Activated T-helper 1 cell treated with anti-CD3 and anti-CD28 coated beads, Interleukin-12 subunit alpha, Interleukin-12 subunit beta, Interleukin-2, Interleukin-4 antibody, amounts not matched to agents 30 ng/mL and 10 ng/mL and 1 ng/mL, durations not matched to agents 14 hours and 24 hours and 36 hours (primary cell): ENCODE measurements around the gene CCDC137. TPM values are rescaled to one million over a fixed set of nuclear protein-coding genes. Genes with fewer than 3 reads are reported as not detected.

ENCODE experiments used
- DNase-seq: peaks from one replicate; pipeline ENCODE4 v3.0.0; 2021; ENCODE audit warnings: low spot score
- H3K27ac Mint-ChIP-seq: one replicate; pipeline ENCODE4 v1.8.0; 2021; ENCODE audit warnings: mild to moderate bottlenecking, mixed read lengths
- H3K27me3 Mint-ChIP-seq: one replicate; pipeline ENCODE4 v1.8.0; 2022; ENCODE audit warnings: mild to moderate bottlenecking, moderate library complexity, mixed read lengths; ENCODE audit not compliant: insufficient read depth
- H3K36me3 Mint-ChIP-seq: one replicate; pipeline ENCODE4 v1.8.0; 2021; ENCODE audit warnings: low read depth, mixed read lengths
- H3K4me1 Mint-ChIP-seq: one replicate; pipeline ENCODE4 v1.8.0; 2021; ENCODE audit warnings: low read depth, mixed read lengths
- H3K4me3 Mint-ChIP-seq: one replicate; pipeline ENCODE4 v1.8.0; 2021; ENCODE audit warnings: mild to moderate bottlenecking, moderate library complexity, mixed read lengths
- H3K9me3 Mint-ChIP-seq: one replicate; pipeline ENCODE4 v1.8.0; 2021; ENCODE audit warnings: mixed read lengths
- intact Hi-C: fragments of 100-400 bp; cut with micrococcal nuclease; formaldehyde crosslinking; loops from one replicate; pipeline ENCODE4 v1.15.1; 2024
- total RNA-seq: library from RNA; stranded (reverse); gene quantifications from 2 replicates; pipeline ENCODE4 v1.2.3, GENCODE V29; 2022

Gene CCDC137
- total RNA-seq, 1 donor from 2014 or later, result 59.3 TPM

- peaks cover 51% of the 10 kb centered on the region for H3K36me3 Mint-ChIP-seq
- intact Hi-C loops, result loop anchor here (1.0 to 2.0 kb wide), 6 partner anchors 9 to 157 kb away; partner anchors contain the start of genes ARL16, CCDC137, FAAP100 and NPLOC4
- DNase-seq, result peak; percentile 87
- H3K4me1 Mint-ChIP-seq, result peaks cover 18% of the 10 kb centered on the region
- no peaks in the 10 kb centered on the region for H3K9me3 Mint-ChIP-seq
- no peaks in the 10 kb centered on the region for H3K27me3 Mint-ChIP-seq
- H3K4me3 Mint-ChIP-seq, result peak within 1 kb of the TSS; percentile 98
- H3K27ac Mint-ChIP-seq, result peak within 1 kb of the TSS; percentile 97
These were observed 36.6 kb downstream of the CCDC137 start, which contains the start of gene MRPL12 for GRCh38 chr17:81702934-81703746. TSS of gene MRPL12 (plus strand) at chr17:81703367. CDS start at chr17:81703502, 135 bp downstream.

- H3K9me3 Mint-ChIP-seq, result no peaks in the 10 kb centered on the region
- intact Hi-C loops, result loop anchor here (1.0 to 2.0 kb wide), 6 partner anchors 8 to 156 kb away; partner anchors contain the start of genes ARL16, CCDC137, FAAP100 and NPLOC4
- no peaks in the 10 kb centered on the region for H3K27me3 Mint-ChIP-seq
- peaks cover 48% of the 10 kb centered on the region for H3K36me3 Mint-ChIP-seq
- peak overlapping the region; percentile 85 for H3K4me3 Mint-ChIP-seq
- peak; percentile 16 for DNase-seq
- peaks cover 18% of the 10 kb centered on the region for H3K4me1 Mint-ChIP-seq
- peak overlapping the region; percentile 73 for H3K27ac Mint-ChIP-seq
These were observed 37.5 kb downstream of the CCDC137 start for GRCh38 chr17:81703747-81704654.

DNA sequence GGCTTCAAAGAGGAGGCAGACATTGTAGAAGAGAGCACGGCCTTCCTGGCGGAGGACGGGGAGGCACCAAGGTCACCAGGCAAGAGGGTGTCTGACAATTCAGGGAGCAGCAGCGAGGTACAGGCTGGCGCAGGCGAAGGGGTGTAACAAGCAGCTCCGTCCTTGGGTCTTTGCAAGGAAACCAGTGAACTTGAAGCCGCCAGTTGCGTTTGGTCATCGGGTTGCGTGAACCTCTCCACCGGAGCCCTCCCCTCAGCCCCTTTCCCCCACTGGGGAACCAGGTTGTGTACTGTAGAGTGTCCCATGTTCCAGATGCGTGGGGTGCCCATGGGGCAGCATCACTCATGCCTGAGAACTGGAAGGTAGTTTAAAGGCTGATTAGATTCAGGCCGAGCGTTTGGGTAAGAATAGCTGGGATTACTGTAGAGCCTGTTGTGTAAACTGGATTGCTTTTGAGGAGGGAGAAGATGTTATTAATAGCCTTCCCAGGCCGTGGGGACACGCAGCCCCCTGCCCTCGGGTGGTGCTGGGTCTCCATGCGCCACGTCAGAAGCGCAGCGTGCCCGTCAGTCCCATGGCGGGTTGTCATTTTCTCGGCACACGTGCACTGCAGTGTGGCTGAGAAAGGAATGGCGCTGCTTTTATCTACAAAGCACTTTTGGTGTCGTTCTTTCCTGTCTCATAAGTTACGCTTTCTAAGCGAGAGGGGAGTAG is 39.1 kb downstream of the CCDC137 start:
- peaks cover 20% of the 10 kb centered on the region for H3K4me1 Mint-ChIP-seq
- H3K4me3 Mint-ChIP-seq, result peak overlapping the region; percentile 54
- DNase-seq, result no peak
- no peaks in the 10 kb centered on the region for H3K27me3 Mint-ChIP-seq
- peak overlapping the region; percentile 23 for H3K27ac Mint-ChIP-seq
- H3K9me3 Mint-ChIP-seq, result no peaks in the 10 kb centered on the region
- intact Hi-C loops, result no loop called here
- peaks cover 49% of the 10 kb centered on the region for H3K36me3 Mint-ChIP-seq

DNA sequence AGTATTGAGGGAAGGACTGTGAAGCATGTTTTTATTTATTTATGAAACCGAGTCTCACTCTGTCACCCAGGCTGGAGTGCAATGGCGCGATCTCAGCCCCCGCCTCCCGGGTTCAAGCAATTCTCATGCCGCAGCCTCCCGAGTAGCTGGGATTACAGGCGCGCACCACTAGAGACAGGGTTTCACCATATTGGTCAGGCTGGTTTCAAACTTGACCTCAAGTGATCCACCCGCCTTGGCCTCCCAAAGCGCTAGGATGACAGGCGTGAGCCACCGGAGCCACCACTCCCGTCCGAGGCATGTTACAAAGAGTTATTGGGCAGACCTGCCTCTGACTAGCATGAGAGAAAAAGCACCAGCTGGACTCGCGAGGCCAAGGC is 39.7 kb downstream of the CCDC137 start:
- Mint-ChIP-seq H3K27ac (no peak overlapping the region), H3K4me3 (peak overlapping the region; percentile 54), H3K36me3 (peaks cover 46% of the 10 kb centered on the region), H3K4me1 (peaks cover 23% of the 10 kb centered on the region), H3K9me3 (no peaks in the 10 kb centered on the region), H3K27me3 (no peaks in the 10 kb centered on the region)
- intact Hi-C loops, result no loop called here
- DNase-seq, result no peak

DNA sequence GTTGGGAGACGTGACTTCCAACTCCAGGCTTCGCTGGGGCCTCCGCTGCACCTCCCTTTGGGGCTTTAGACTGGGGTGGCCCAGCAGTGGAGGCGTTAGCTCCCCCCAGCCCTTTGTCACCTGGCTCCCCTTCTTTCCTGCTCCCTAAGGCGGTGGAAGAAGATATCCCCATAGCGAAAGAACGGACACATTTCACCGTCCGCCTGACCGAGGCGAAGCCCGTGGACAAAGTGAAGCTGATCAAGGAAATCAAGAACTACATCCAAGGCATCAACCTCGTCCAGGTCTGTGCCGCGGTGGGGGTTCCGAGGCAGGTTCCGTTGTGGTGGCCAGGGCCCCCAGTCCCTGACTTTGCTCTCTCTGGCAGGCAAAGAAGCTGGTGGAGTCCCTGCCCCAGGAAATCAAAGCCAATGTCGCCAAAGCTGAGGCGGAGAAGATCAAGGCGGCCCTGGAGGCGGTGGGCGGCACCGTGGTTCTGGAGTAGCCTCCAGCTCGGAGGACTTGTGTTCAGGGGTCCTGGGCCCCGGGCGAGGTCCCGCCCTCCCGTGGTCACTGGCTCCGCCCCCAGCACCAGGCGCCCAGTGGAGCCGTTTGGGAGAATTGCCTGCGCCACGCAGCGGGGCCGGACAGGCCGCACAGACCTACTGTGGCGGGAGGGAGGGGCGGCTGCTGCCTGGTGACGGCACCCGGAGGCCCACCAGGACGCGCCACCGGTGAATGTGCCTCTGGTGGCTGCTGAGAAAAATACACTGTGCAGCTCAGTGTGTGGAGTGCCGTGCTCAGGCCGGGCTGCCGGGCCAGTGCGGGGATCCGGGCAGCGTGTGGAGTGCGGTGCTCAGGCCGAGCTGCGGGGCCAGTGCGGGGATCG is 40.5 kb downstream of the CCDC137 start:
- intact Hi-C loops, result no loop called here
- no peak for DNase-seq
- H3K27me3 Mint-ChIP-seq, result no peaks in the 10 kb centered on the region
- H3K9me3 Mint-ChIP-seq, result no peaks in the 10 kb centered on the region
- peaks cover 23% of the 10 kb centered on the region for H3K4me1 Mint-ChIP-seq
- H3K4me3 Mint-ChIP-seq, result no peak overlapping the region
- peak overlapping the region; percentile 12 for H3K27ac Mint-ChIP-seq
- H3K36me3 Mint-ChIP-seq, result peaks cover 41% of the 10 kb centered on the region

DNA sequence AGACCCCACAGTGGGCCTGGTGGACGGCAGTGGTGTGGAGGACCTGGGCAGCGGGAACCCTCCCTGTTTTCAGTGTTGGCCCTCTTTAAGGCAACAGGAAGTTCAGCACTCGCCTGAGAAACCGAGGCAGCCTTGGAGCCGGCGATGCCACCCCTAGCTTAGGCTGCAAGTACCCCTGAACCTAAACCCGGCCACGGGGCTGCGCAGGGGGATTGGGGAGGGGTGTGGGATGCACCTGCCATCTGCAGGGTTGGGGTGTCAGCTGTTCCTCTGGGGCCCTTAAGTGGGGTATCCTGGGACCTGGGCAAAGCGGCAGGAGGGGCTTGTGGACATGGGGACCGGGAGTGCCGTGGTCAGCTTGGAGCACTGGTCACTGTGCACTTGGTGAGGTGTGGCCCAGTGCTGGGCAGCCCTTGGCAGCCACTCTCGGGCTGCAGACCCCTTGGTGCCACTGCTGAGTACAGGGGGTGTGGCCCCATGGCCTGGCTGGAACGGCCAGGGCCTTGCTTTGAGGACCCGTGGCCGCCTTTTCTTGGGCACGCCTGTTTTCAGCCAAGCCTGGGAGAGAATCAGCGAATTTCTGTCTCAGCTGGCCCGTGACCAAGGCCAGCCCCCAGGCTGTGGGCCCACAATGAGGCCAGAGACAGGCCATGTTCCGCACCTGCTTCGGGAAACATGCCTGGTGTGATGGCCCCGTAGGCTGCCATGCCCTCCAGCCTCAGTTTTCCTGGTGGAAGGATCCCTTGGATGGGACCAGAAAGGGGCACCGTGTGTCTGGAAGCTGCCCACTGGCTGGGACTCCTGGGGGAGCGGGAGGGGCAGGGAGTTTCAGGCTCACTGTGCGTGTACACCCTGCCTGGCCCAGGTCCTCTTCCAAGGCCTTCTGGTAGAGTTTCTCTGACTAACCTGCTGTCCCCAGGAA is 41.4 kb downstream of the CCDC137 start:
- no peak for DNase-seq
- H3K4me3 Mint-ChIP-seq, result no peak overlapping the region
- H3K27ac Mint-ChIP-seq, result no peak overlapping the region
- no peaks in the 10 kb centered on the region for H3K9me3 Mint-ChIP-seq
- intact Hi-C loops, result no loop called here
- H3K27me3 Mint-ChIP-seq, result no peaks in the 10 kb centered on the region
- peaks cover 20% of the 10 kb centered on the region for H3K4me1 Mint-ChIP-seq
- peaks cover 33% of the 10 kb centered on the region for H3K36me3 Mint-ChIP-seq

GRCh38 chr17:81708739-81709185 is 42.2 kb downstream of the CCDC137 start:
- intact Hi-C loops, result no loop called here
- no peak for DNase-seq
- Mint-ChIP-seq H3K4me1 (peaks cover 24% of the 10 kb centered on the region), H3K4me3 (no peak overlapping the region), H3K9me3 (no peaks in the 10 kb centered on the region), H3K27ac (no peak overlapping the region), H3K27me3 (no peaks in the 10 kb centered on the region), H3K36me3 (peaks cover 33% of the 10 kb centered on the region)

DNA sequence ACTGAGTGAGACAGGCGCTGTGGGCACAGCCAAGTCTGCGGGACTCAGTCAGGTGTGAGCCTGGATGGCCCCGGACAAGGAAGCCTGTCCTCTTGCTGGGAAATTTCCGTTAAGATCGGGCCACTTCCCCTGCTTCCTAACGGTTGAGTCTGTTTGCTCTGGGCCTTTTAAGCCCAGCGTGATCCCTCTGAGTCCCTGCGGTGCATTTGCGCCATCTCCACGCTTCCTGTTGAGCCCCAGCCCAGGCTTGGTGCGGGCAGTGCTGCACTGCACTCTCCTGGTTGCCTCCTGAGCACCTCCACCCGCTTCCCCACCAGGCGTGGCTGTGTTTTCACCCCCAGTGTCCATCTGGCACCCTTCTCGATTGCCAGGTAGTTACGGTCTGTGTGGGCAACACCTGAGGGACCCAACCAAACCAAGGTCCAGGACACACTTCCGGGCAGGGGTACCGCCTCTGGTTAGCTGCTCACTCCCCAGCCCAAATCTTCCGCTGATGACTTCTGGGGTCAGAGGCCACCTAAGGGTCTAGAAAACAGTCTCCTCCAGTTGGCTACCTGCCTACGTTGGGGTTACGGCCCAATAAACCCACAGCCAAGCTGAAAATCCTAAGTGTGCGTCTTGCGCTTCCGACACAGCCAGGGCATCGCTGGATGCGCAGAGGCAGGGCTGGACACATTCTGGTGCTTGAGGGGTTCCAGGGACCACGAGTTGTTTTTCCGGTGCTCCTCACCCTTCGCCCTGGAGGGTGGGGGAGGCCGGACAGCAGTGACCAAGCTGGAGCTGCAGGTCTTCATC is 44.2 kb downstream of the CCDC137 start:
- no peak for DNase-seq
- H3K9me3 Mint-ChIP-seq, result no peaks in the 10 kb centered on the region
- no peaks in the 10 kb centered on the region for H3K27me3 Mint-ChIP-seq
- H3K4me3 Mint-ChIP-seq, result peak overlapping the region; percentile 80
- peaks cover 15% of the 10 kb centered on the region for H3K4me1 Mint-ChIP-seq
- H3K36me3 Mint-ChIP-seq, result peaks cover 23% of the 10 kb centered on the region
- intact Hi-C loops, result loop anchor here (1.0 to 5.0 kb wide), 2 partner anchors 27 to 312 kb away; partner anchors contain the start of genes ARL16, CENPX and LRRC45
- peak overlapping the region; percentile 48 for H3K27ac Mint-ChIP-seq

DNA sequence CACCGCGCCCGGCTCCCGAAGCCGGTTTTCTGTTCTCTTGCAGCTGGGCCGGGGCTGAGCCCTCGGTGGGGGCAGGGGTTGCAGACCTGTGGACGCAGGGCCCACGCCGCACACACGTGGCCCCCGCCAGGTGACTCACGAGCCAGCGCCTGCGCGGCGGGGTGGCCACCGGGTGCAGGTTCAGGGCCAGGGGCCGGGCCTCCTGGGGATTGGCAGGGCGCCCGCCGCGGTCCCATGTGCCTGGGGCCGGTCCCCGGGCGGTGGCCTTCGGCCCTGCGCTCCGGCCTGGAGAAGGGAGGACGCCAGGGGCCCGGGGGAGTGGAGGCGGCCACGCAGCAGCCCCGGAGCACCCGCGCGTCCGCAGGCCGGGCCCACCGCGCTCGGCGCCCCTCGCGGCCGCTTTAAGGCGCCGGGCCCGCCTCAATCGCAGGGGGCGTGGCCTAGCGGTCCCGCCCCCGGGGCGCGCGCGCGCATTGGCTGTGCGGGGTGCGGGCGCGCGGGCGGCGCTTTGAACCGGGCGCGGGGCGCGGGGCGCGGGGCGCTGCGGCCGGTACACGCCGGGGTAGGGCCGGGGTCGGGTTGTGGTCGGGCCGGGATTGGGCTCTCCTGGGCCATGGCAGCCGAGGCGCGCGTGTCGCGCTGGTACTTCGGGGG is 45.4 kb downstream of the CCDC137 start, which contains the start of gene SLC25A10:
SLC25A10 (plus strand) TSS at position 471 of the 654 bp plus-strand sequence; CDS start at position 614, 143 bp downstream.
- H3K4me1 Mint-ChIP-seq, result peaks cover 13% of the 10 kb centered on the region
- H3K27ac Mint-ChIP-seq, result peak within 1 kb of the TSS; percentile 79
- no peaks in the 10 kb centered on the region for H3K27me3 Mint-ChIP-seq
- intact Hi-C loops, result loop anchor here (1.0 to 5.0 kb wide), 5 partner anchors 9 to 310 kb away; partner anchors contain the start of genes ARL16, CENPX, LRRC45 and MRPL12
- H3K4me3 Mint-ChIP-seq, result peak within 1 kb of the TSS; percentile 90
- peak; percentile 81 for DNase-seq
- H3K36me3 Mint-ChIP-seq, result peaks cover 12% of the 10 kb centered on the region
- H3K9me3 Mint-ChIP-seq, result no peaks in the 10 kb centered on the region
